Endothelial cell of umbilical vein (primary cell): ENCODE data around the gene PSMD9. TPM values are rescaled to one million over a fixed set of nuclear protein-coding genes. Genes with fewer than 3 reads are reported as not detected.

Source experiments
- BruUV-seq: library from RNA; stranded (reverse); fragments of 400-500 nt; replicated peaks from 2 replicates; lab custom pipeline; 2021; lab: Mats Ljungman, UMichigan
- CTCF ChIA-PET: fragments of 300-600, 350-600 bp; sonication (Branson Sonifier 250); formaldehyde crosslinking; loops from one replicate; lab custom pipeline; 2021; ENCODE audit warnings: antibody characterized with exemption, inconsistent platforms; lab: Charles Lee
- POLR2A ChIA-PET: fragments of 300-600, 350-600 bp; sonication (Branson Sonifier 250); formaldehyde crosslinking; loops from one replicate; lab custom pipeline; 2021; ENCODE audit warnings: antibody characterized with exemption, inconsistent platforms; lab: Charles Lee
- DNase-seq: peaks from one replicate; pipeline ENCODE4 v3.0.0-alpha.2; 2011; ENCODE audit warnings: low read depth, low spot score
- FAIRE-seq: peaks from 2 replicates; lab custom pipeline; 2011; peaks lifted over from hg19 to GRCh38; lab: Jason Lieb, UNC
- H2AFZ ChIP-seq: 2 replicates; pipeline ENCODE4 v1.6.0; 2012; ENCODE audit warnings: low read depth, low read length, control low read depth, inconsistent platforms
- H3K27ac ChIP-seq: 2 replicates; pipeline ENCODE4 v1.5.1; 2011; ENCODE audit warnings: low read depth, mild to moderate bottlenecking, control low read depth, low read length, moderate library complexity; ENCODE audit not compliant: insufficient read depth
- H3K27me3 ChIP-seq, 2 experiments: 2 replicates each; pipeline versions ENCODE4 v1.6.0 to v1.6.1; 2011; ENCODE audit warnings: low read length in 2 of 2, mixed read lengths in 1 of 2; ENCODE audit not compliant: control insufficient read depth in 2 of 2, insufficient read depth in 2 of 2
- H3K36me3 ChIP-seq, 2 experiments: 2 replicates in 1 of 2; 3 replicates in 1 of 2; pipeline ENCODE4 v1.5.1; 2011; ENCODE audit warnings: low read length in 2 of 2, mild to moderate bottlenecking in 1 of 2, moderate library complexity in 1 of 2; ENCODE audit not compliant: control insufficient read depth in 2 of 2, insufficient read depth in 2 of 2; ENCODE audit errors: extremely low read depth in 1 of 2
- H3K4me1 ChIP-seq: 3 replicates; pipeline ENCODE4 v1.5.1; 2011; ENCODE audit warnings: mild to moderate bottlenecking, low read length; ENCODE audit not compliant: control insufficient read depth, insufficient read depth; ENCODE audit errors: extremely low read depth
- H3K4me2 ChIP-seq: 2 replicates; pipeline ENCODE4 v1.6.1; 2011; ENCODE audit warnings: low read length, control low read depth, mixed read lengths; ENCODE audit not compliant: insufficient read depth
- H3K4me3 ChIP-seq, 3 experiments: fragments of 200-600 bp in 1 of 3; sonication (generic), shearing (Covaris generic) in 1 of 3; replicated peaks in 1 of 3; 2 replicates each; pipeline ENCODE4 v1.5.1; 2011 to 2016; ENCODE audit warnings: control low read depth in 3 of 3, low read length in 3 of 3, mild to moderate bottlenecking in 2 of 3, inconsistent platforms in 1 of 3, low read depth in 1 of 3, moderate library complexity in 1 of 3; ENCODE audit not compliant: insufficient read depth in 1 of 3
- H3K79me2 ChIP-seq: 2 replicates; pipeline ENCODE4 v1.6.0; 2012; ENCODE audit warnings: low read length, inconsistent platforms; ENCODE audit not compliant: control insufficient read depth, insufficient read depth
- H3K9ac ChIP-seq: replicated peaks from 2 replicates; pipeline ENCODE3; 2011; ENCODE audit warnings: low read length, control low read depth; ENCODE audit not compliant: insufficient read depth; ENCODE audit errors: extremely low read depth
- H3K9me1 ChIP-seq: replicated peaks from 3 replicates; pipeline ENCODE4 v1.6.0; 2011; ENCODE audit warnings: mild to moderate bottlenecking, low read length; ENCODE audit not compliant: control insufficient read depth, insufficient read depth; ENCODE audit errors: extremely low read depth
- H3K9me3 ChIP-seq: replicated peaks from 2 replicates; pipeline ENCODE4 v1.5.1; 2012; ENCODE audit warnings: low read length, inconsistent platforms; ENCODE audit not compliant: control insufficient read depth, insufficient read depth
- H4K20me1 ChIP-seq: replicated peaks from 2 replicates; pipeline ENCODE3; 2011; ENCODE audit warnings: mild to moderate bottlenecking, low read length; ENCODE audit not compliant: control insufficient read depth, insufficient read depth; ENCODE audit errors: extremely low read depth
- CTCF ChIP-seq, 2 donors: IDR thresholded peaks; 1 replicate in 1 of 2; 2 replicates in 1 of 2; pipeline ENCODE4 v1.5.1; 2011; ENCODE audit warnings: low read length in 2 of 2, mild to moderate bottlenecking in 2 of 2, moderate library complexity in 2 of 2, control low read depth in 1 of 2, inconsistent platforms in 1 of 2, low read depth in 1 of 2; ENCODE audit not compliant: insufficient read depth in 1 of 2; ENCODE audit errors: extremely low read depth in 1 of 2
- EZH2 ChIP-seq: IDR thresholded peaks from 2 replicates; pipeline ENCODE4 v1.6.1; 2012; ENCODE audit warnings: borderline replicate concordance, low read depth, mild to moderate bottlenecking, moderate library complexity, low read length, inconsistent platforms; ENCODE audit not compliant: severe bottlenecking
- FOS ChIP-seq: IDR thresholded peaks from 2 replicates; pipeline ENCODE4 v1.6.1; 2011; ENCODE audit warnings: mild to moderate bottlenecking, low read length, moderate library complexity, borderline replicate concordance; ENCODE audit not compliant: insufficient read depth
- GATA2 ChIP-seq: IDR thresholded peaks from 2 replicates; pipeline ENCODE4 v1.7.0; 2011; ENCODE audit warnings: low read depth, mild to moderate bottlenecking, moderate library complexity, mixed read lengths, low read length; ENCODE audit not compliant: insufficient read length, insufficient read depth
- JUN ChIP-seq: IDR thresholded peaks from 2 replicates; pipeline ENCODE4 v1.6.1; 2011; ENCODE audit warnings: borderline replicate concordance, low read depth; ENCODE audit not compliant: insufficient read length, insufficient read depth
- MAX ChIP-seq: IDR thresholded peaks from 2 replicates; pipeline ENCODE4 v1.6.1; 2011; ENCODE audit not compliant: insufficient read depth, insufficient read length
- MYC ChIP-seq: IDR thresholded peaks from one replicate; pipeline ENCODE4 v1.6.1; 2011; ENCODE audit warnings: mild to moderate bottlenecking, low read depth, low read length
- POLR2A ChIP-seq: IDR thresholded peaks from 2 replicates; pipeline ENCODE4 v1.6.1; 2012; ENCODE audit warnings: low read depth, mild to moderate bottlenecking, control low read depth, low read length
- POLR2AphosphoS5 ChIP-seq: IDR thresholded peaks from 2 replicates; pipeline ENCODE4 v1.6.1; 2012; ENCODE audit warnings: low read depth, mild to moderate bottlenecking, control low read depth, low read length, moderate library complexity; ENCODE audit not compliant: insufficient read depth
- dilution Hi-C: fragments of 300-500 bp; cut with MboI; formaldehyde crosslinking; loops from one replicate; pipeline ENCODE4 v1.15.0; 2019; ENCODE audit warnings: low sequenced_read_pairs; ENCODE audit not compliant: extremely low pct_ligation_motif_present
- intact Hi-C: fragments of 100-400 bp; cut with micrococcal nuclease; formaldehyde crosslinking; loops from one replicate; pipeline ENCODE4 v1.10.0; 2022
- polyA plus RNA-seq, 4 experiments: library from polyadenylated mRNA; depleted of rRNA in 3 of 4; stranded (reverse) in 3 of 4; unstranded in 1 of 4; fragments of >200 nt; gene quantifications; 2 replicates each; pipeline versions ENCODE4 v1.2.1 to v1.2.3, GENCODE V29; 2011 to 2012; ENCODE audit warnings: missing spikeins in 1 of 4
- total RNA-seq: library from RNA; stranded (reverse); gene quantifications from 2 replicates; pipeline ENCODE4 v1.2.3, GENCODE V29; 2021

PSMD9 gene
- total and polyA plus RNA-seq, 2 donors (not counting 3 experiments of a cell fraction or from before 2014, with no cell fraction given), result 69.2 to 118 TPM

- ChIA-PET POLR2A (no interaction called here), CTCF (interaction anchor here (1.7 to 2.7 kb wide), 2 partner anchors 10 to 111 kb away, joined by 4 to 14 read pairs; no protein-coding TSS in a partner anchor)
- H3K27me3 ChIP-seq, result no peaks in the 10 kb centered on the region
- H3K4me2 ChIP-seq, result no peak overlapping the region
- dilution Hi-C loops (no loop called here), intact Hi-C loops (no loop called here)
- no TSS peak for BruUV-seq
- no peak overlapping the region for H2AFZ ChIP-seq
- DNase-seq, result no peak
- no peak for TF ChIP-seq FOS
- TF ChIP-seq JUN, result no peak
- no peak for TF ChIP-seq CTCF (IDR thresholded peaks at IDR 0.05; ENCODE audit: extremely low read depth in 1 of 2, insufficient read depth in 1 of 2, low read depth in 1 of 2, low read length in 2 of 2)
- no peak for TF ChIP-seq POLR2AphosphoS5
- no peak for TF ChIP-seq GATA2
- no peak for TF ChIP-seq MYC
- TF ChIP-seq MAX, result no peak
- TF ChIP-seq POLR2A, result no peak
- no peak for TF ChIP-seq EZH2
- H3K9me3 ChIP-seq, result no peaks in the 10 kb centered on the region
- no peaks in the 10 kb centered on the region for H4K20me1 ChIP-seq
- no peak overlapping the region for H3K27ac ChIP-seq
- no peak overlapping the region for H3K4me3 ChIP-seq
- H3K79me2 ChIP-seq, result no peaks in the 10 kb centered on the region
- peaks cover 12 to 29% of the 10 kb centered on the region in 2 experiments for H3K36me3 ChIP-seq
- H3K4me1 ChIP-seq, result no peaks in the 10 kb centered on the region
- H3K9me1 ChIP-seq, result no peaks in the 10 kb centered on the region
- no peak for FAIRE-seq
- H3K9ac ChIP-seq, result no peak overlapping the region
These were observed 17.2 kb downstream of the PSMD9 start for GRCh38 chr12:121905746-121906145.
